ENCODE data around the gene KCNK1.

KCNK1 gene

DNA sequence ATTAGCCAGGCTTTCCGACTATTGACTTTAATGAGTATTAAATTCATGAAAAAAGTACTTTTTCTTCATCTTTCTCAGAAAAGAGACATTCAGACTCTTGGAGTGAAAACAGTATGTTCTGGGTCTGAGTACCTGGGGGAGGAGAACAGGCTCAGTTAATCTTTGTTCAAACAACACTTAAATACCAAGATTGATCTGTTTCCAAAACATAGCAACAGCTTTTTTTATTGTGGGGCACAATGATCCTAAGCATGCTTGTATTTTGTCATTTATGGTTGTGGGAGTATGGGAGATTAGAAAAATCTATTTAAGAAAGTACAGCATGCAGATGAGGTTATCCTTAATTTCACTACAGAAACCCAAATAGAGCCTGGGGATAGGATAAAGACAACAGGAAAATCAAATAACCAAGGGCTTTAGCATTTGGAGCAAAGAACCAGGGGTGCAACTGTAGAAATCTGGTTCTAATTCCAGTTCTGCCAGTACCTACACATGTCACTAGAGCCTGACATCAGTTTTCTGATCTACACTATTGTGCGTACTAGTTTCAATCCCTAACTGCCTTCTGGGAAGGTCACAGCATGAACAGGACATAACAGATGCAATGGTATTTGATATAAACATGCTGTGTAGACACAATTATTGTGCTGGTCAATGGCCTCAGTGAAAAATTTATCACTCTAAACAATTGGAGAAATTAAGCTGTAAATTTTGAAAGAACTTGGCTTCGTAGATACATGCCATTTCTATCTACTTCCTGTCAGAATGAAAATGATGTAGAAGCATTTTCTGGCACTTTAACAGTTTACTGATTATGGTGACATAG, 91.2 kb downstream of the KCNK1 start:
- DNase-seq (ENCODE audit: low read depth, low spot score): no peak

DNA sequence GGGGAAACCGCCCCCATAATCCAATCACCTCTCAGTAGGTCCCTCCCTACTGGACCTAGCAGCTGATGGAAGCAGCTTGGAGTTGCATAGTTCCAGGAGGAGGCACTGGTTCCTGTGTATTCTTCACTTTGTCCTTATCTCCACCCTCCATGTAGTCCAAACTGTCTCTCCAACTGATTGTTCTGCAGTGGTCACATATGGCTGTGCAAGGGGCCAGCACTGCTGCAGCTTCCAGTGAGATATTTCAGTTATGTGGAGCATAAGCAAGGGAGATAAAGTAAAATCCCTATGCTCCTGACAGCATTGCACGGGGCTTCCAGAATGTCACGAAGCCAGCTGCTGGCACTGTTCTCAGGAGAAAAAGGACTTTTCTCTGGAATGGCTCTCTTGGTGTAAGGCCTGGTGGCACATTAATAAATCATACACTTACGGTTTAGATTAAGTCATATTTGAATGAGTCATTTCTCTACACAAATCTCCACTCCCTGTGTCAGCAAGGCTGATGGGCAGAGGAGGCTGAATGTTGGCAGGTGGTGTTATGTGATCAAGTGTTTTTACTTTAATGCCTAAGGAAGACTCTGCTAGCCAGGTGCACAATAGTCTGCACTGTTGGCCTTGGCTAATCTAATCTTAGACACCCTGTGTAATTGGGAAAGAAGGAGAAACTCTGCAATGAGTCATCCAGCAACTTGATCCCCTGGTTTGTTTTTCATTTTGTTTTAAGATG, 93.4 kb downstream of the KCNK1 start:
- no peak for DNase-seq (ENCODE audit: low read depth, low spot score)

DNA sequence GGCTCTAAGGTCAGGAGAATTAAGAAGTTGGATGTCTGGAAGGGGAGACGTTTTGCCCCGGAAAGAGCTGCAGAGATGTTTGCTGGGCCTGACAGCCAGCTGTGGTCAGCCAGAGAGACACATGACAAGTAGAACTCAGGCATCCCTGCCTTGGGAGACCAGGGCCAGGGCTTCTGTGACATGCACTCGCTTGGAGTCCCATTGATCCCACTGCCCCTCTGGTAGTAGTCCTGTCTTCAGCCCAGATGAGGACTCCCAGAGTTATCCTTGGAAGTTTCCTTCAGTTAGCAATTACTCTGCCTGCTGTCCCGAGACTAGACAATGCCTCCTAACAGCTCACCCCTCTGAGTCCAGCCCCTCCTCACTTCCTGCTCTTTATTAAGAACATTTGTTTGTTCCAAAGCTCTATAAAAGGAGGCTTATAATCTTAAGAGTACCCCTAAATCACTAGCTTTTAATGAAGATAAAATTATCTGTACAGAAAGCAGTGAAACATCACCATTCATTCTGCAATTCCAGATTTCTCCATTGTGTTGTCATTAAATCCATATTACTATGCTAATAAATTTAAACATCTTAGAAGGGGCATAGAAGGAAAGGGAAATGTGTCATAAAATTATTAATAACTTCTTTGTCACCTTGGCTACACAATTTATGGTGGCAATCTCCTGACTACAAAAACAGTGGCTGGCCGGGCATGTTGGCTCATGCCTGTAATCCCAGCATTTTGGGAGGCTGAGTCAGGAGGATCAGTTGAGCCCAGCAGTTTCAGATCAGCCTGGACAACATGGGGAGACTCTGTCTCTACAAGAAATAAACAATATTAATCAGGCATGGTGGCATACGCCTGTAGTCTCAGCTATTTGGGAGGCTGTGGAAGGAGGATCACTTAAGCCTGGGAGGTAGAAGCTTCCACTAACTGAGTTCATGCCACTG, 94.2 kb downstream of the KCNK1 start:
- no peak for DNase-seq (ENCODE audit: low read depth, low spot score)

DNA sequence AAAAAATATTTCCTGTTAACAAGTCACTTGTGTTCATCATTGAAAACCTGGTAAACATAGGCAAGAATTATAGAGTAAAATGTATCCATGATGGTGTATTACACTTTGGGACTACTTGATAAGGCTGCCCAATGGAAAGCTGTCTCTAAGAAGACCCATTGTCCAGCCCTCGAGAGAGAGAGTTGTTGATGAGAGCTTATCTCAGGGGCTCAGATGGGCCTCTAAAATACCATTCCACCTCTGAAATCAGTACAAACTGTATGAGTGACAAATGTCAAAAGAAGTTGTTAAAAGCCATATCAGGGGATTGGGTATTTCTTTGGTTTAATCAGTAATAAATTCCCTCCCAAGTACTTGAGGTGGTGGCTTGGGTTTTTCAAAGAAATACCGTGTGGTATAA, 96.1 kb downstream of the KCNK1 start:
- DNase-seq (ENCODE audit: low read depth, low spot score): no peak

DNA sequence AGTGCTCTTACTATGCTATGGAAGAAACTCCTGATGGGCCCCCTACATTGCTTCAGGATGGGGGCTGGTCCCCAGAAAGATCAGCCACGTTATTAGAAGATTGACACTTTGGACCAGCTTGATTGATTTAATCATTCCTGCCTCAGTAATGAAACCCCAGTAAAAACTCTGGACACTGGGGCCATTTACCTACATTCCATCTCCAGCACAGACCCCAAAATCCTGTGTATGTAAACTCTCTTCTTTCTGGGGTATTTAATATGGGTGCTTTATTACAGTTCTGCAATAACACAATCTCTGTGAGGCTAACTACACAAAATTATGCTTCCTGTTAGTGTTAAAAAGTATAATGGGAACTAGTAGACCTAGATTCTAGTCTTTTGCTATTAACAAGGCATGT, 96.6 kb downstream of the KCNK1 start:
- DNase-seq (ENCODE audit: low read depth, low spot score): no peak

DNA sequence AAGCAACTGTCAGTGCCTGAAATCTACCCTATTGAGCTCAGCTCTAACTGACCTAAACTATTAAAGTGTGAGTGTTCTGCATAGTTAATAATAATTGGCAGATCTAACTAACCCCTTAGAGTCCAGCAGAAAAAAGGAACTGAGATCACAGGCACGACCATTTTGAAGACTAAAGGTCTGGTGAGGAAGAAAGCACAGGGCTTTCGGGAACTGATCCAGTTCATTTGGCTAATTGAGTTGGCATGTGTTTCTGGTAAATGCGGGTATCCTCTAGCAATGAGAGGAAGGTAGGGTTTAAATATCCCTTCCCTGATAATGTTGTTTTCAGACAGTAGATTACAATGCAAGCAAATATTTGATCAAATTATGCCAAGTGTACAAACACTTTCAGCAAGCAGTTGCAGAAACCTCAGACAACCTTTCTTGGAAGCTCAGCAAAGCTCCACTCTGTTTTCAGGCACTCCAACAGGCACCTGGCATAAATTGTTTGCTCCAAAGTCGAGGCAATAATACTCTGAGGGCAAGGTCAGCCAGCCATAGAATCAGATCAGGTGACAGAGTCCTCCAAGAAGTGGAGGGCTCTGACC, 100.8 kb downstream of the KCNK1 start:
- no peak for DNase-seq (ENCODE audit: low read depth, low spot score)

DNA sequence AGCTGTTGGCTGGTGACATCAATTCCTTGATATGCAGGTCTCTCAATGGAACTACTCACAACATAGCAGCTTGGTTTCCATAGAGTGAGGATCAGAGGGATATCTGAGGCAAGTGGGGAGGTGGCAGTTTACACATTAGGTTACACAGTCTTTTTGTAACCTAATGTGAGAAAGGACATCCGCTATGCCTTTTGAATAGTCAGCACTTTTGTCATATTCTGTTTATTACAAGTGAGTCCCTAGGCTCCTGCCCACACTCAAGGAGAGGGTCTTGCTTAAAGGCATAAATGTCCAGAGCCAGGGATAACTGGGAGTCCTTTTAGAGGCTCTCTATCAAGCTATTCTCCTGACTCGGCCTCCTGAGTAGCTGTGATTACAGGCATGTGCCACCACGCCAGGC, 104.2 kb downstream of the KCNK1 start:
- DNase-seq (ENCODE audit: low read depth, low spot score): no peak

DNA sequence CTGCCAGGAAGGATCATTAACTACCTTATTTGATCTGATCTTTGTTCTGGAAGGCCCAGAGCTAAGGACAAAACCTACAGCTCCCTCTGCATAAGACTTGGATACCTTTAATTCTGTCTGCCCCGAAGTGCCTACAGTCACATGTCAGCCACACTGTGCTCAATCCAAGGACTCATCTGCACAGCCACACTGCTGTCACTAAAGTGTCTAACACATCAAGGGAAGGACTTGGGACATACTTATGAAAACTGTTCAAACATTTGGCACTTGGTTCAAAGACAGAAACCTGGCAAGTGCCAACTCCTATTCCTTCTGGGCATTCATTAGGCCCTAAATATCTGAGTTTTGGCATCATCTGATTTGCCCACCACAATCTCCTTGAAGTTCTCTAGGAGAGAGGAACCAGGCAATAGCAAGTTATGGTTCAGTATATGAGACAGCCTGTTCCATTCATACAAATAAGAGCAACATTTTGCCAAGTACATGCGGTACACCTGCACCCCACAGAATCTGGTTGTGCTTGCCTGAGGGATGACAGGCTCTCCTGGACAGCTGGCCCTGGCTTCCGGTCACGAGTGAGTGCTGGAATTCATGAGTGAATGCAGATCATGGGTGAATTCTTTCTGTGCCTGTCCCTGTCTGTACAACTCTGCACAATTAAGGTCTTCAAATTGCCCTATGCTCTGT, 105.9 kb downstream of the KCNK1 start:
- no peak for DNase-seq (ENCODE audit: low read depth, low spot score)

DNA sequence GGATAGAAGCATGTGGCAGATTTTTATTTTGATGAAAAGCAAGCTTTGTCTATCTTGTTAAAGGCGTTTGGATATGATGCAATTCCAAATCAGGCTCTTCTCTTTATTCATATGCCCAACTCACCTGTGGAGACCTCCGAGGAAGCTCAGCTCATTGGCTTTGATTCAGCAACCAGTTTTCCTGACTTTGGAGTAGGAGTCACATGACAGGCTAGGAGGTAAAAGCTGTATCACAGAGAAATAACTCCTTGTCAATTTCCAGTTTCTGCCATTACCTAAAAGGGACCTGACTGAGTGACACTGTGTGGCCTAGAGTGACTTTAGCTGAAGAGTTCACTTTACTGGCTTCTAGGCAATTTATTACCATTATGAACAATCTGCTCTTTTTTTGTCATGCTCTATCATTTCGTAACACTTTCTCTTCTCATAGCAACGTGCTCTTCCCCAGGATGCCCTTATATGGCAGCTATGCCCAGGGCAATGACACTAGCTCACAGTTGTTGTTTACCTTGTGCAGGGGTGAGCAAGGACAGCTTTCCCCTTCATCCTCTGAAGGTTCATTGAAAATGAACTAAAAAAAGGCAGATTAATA, 107.2 kb downstream of the KCNK1 start:
- no peak for DNase-seq (ENCODE audit: low read depth, low spot score)

All from activated naive CD8-positive, alpha-beta T cell treated with anti-CD3 and anti-CD28 coated beads, Interleukin-2, amount 50 U/mL, for 16 hours (primary cell).